RKO (cell line): ENCODE measurements around the gene USP17L11.
"Not testable (repeated sequence)": the region's sequence is repeated elsewhere in the genome, so short reads cannot be mapped to it uniquely, and the experiment has no call there.

Experiments
- DNase-seq: peaks from one replicate; pipeline ENCODE4 v3.0.0-alpha.2; 2016; ENCODE audit warnings: low spot score

The USP17L11 gene, protein sequence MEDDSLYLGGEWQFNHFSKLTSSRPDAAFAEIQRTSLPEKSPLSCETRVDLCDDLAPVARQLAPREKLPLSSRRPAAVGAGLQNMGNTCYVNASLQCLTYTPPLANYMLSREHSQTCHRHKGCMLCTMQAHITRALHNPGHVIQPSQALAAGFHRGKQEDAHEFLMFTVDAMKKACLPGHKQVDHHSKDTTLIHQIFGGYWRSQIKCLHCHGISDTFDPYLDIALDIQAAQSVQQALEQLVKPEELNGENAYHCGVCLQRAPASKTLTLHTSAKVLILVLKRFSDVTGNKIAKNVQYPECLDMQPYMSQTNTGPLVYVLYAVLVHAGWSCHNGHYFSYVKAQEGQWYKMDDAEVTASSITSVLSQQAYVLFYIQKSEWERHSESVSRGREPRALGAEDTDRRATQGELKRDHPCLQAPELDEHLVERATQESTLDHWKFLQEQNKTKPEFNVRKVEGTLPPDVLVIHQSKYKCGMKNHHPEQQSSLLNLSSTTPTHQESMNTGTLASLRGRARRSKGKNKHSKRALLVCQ

DNA sequence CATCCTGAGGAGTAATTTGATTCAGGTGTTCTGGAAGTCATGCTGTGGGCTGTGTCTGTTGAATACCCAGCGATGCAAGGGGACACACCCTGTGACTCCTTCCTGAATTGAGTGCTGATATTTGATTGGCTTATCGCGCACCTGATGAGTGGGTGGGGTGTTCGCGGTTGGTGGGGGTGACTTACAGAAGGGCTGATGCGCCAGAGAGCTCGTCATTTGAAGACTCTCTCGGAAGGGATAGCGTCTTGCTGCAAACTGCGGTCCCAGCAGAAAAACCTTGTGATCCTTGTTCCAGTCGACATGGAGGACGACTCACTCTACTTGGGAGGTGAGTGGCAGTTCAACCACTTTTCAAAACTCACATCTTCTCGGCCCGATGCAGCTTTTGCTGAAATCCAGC is at the start of gene USP17L11:
USP17L11 (plus strand) TSS at position 301 of the 400 bp plus-strand sequence; CDS start at position 301, 0 bp downstream.
- not testable (repeated sequence) for DNase-seq

- not testable (repeated sequence) for DNase-seq
Measured at GRCh38 chr4:9165990-9166389, 49.2 kb upstream of the USP17L11 start.

- DNase-seq = not testable (repeated sequence)
Measured at GRCh38 chr4:9169791-9170459, 45.3 kb upstream of the USP17L11 start, which contains the start of gene FAM90A26. TSS of gene FAM90A26 (plus strand) at chr4:9170409. CDS start at chr4:9173173, 2,764 bp downstream.

DNA sequence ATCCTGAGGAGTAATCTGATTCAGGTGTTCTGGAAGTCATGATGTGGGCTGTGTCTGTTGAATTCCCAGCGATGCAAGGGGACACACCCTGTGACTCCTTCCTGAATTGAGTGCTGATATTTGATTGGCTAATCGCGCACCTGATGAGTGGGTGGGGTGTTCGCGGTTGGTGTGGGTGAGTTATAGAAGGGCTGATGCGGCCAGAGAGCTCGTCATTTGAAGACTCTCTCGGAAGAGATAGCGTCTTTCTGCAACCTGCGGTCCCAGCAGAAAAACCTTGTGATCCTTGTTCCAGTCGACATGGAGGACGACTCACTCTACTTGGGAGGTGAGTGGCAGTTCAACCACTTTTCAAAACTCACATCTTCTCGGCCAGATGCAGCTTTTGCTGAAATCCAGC is 4.8 kb upstream of the USP17L11 start, which contains the start of gene USP17L10:
USP17L10 (plus strand) TSS at position 301 of the 400 bp plus-strand sequence; CDS start at position 301, 0 bp downstream.
- DNase-seq = not testable (repeated sequence)

GRCh38 chr4:9214701-9215100 is 504 bp upstream of the USP17L11 start:
- not testable (repeated sequence) for DNase-seq

DNA sequence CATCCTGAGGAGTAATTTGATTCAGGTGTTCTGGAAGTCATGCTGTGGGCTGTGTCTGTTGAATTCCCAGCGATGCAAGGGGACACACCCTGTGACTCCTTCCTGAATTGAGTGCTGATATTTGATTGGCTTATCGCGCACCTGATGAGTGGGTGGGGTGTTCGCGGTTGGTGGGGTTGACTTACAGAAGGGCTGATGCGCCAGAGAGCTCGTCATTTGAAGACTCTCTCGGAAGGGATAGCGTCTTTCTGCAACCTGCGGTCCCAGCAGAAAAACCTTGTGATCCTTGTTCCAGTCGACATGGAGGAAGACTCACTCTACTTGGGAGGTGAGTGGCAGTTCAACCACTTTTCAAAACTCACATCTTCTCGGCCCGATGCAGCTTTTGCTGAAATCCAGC is 4.6 kb downstream of the USP17L11 start, which contains the start of gene USP17L12:
USP17L12 (plus strand) TSS at position 301 of the 400 bp plus-strand sequence; CDS start at position 301, 0 bp downstream.
- DNase-seq = not testable (repeated sequence)

DNA sequence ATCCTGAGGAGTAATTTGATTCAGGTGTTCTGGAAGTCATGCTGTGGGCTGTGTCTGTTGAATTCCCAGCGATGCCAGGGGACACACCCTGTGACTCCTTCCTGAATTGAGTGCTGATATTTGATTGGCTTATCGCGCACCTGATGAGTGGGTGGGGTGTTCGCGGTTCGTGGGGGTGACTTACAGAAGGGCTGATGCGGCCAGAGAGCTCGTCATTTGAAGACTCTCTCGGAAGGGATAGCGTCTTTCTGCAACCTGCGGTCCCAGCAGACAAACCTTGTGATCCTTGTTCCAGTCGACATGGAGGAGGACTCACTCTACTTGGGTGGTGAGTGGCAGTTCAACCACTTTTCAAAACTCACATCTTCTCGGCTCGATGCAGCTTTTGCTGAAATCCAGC is 9.4 kb downstream of the USP17L11 start, which contains the start of gene USP17L13:
USP17L13 (plus strand) TSS at position 301 of the 400 bp plus-strand sequence; CDS start at position 301, 0 bp downstream.
- not testable (repeated sequence) for DNase-seq

- not testable (repeated sequence) for DNase-seq
Measured at GRCh38 chr4:9230249-9230648, 15.0 kb downstream of the USP17L11 start.

DNA sequence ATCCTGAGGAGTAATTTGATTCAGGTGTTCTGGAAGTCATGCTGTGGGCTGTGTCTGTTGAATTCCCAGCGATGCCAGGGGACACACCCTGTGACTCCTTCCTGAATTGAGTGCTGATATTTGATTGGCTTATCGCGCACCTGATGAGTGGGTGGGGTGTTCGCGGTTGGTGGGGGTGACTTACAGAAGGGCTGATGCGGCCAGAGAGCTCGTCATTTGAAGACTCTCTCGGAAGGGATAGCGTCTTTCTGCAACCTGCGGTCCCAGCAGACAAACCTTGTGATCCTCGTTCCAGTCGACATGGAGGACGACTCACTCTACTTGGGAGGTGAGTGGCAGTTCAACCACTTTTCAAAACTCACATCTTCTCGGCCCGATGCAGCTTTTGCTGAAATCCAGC is 18.9 kb downstream of the USP17L11 start, which contains the start of gene USP17L15:
USP17L15 (plus strand) TSS at position 301 of the 400 bp plus-strand sequence; CDS start at position 301, 0 bp downstream.
- not testable (repeated sequence) for DNase-seq

GRCh38 chr4:9238461-9238860 is 23.3 kb downstream of the USP17L11 start:
- not testable (repeated sequence) for DNase-seq

DNA sequence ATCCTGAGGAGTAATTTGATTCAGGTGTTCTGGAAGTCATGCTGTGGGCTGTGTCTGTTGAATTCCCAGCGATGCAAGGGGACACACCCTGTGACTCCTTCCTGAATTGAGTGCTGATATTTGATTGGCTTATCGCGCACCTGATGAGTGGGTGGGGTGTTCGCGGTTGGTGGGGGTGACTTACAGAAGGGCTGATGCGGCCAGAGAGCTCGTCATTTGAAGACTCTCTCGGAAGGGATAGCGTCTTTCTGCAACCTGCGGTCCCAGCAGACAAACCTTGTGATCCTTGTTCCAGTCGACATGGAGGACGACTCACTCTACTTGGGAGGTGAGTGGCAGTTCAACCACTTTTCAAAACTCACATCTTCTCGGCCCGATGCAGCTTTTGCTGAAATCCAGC is 28.4 kb downstream of the USP17L11 start, which contains the start of gene USP17L17:
USP17L17 (plus strand) TSS at position 301 of the 400 bp plus-strand sequence; CDS start at position 301, 0 bp downstream.
- DNase-seq = not testable (repeated sequence)

GRCh38 chr4:9247953-9248680 is 32.9 kb downstream of the USP17L11 start, which contains the start of gene USP17L18:
TSS of gene USP17L18 (plus strand) at chr4:9248630. CDS start at chr4:9248630, 0 bp downstream.
- DNase-seq = peak; percentile 0

- not testable (repeated sequence) for DNase-seq
Measured at GRCh38 chr4:9253078-9253477, 37.9 kb downstream of the USP17L11 start, which contains the start of gene USP17L19. TSS of gene USP17L19 (plus strand) at chr4:9253378. CDS start at chr4:9253378, 0 bp downstream.

DNA sequence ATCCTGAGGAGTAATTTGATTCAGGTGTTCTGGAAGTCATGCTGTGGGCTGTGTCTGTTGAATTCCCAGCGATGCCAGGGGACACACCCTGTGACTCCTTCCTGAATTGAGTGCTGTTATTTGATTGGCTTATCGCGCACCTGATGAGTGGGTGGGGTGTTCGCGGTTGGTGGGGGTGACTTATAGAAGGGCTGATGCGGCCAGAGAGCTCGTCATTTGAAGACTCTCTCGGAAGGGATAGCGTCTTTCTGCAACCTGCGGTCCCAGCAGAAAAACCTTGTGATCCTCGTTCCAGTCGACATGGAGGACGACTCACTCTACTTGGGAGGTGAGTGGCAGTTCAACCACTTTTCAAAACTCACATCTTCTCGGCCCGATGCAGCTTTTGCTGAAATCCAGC is 42.6 kb downstream of the USP17L11 start, which contains the start of gene USP17L20:
USP17L20 (plus strand) TSS at position 301 of the 400 bp plus-strand sequence; CDS start at position 301, 0 bp downstream.
- not testable (repeated sequence) for DNase-seq

DNA sequence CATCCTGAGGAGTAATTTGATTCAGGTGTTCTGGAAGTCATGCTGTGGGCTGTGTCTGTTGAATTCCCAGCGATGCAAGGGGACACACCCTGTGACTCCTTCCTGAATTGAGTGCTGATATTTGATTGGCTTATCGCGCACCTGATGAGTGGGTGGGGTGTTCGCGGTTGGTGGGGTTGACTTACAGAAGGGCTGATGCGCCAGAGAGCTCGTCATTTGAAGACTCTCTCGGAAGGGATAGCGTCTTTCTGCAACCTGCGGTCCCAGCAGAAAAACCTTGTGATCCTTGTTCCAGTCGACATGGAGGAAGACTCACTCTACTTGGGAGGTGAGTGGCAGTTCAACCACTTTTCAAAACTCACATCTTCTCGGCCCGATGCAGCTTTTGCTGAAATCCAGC is 47.4 kb downstream of the USP17L11 start, which contains the start of gene USP17L21:
USP17L21 (plus strand) TSS at position 301 of the 400 bp plus-strand sequence; CDS start at position 301, 0 bp downstream.
- not testable (repeated sequence) for DNase-seq
